Renal cortex interstitium (tissue), 11 donors: ENCODE measurements around the gene CCDC30. TPM values are rescaled to one million over a fixed set of nuclear protein-coding genes. Genes with fewer than 3 reads are reported as not detected.
A peak's percentile ranks its signal among the peaks of the same experiment; 100 is the strongest.
"Not testable (repeated sequence)": the region's sequence is repeated elsewhere in the genome, so short reads cannot be mapped to it uniquely, and the experiment has no call there.

Source experiments
- DNase-seq, 11 donors: peaks; one replicate each; pipeline ENCODE4 v3.0.0-alpha.2; 2013; ENCODE audit warnings: low read depth in 9 of 11, low spot score in 4 of 11; ENCODE audit errors: extremely low read depth in 1 of 11
- polyA plus RNA-seq, 3 donors: library from polyadenylated mRNA; unstranded; fragments of 120-200 nt; gene quantifications; one replicate each; pipeline ENCODE4 v1.2.1, GENCODE V29; 2013; ENCODE audit not compliant: insufficient read length in 3 of 3

The CCDC30 gene
- polyA plus RNA-seq, 3 donors: 15.3 to 26.9 (median 21.0) TPM

DNA sequence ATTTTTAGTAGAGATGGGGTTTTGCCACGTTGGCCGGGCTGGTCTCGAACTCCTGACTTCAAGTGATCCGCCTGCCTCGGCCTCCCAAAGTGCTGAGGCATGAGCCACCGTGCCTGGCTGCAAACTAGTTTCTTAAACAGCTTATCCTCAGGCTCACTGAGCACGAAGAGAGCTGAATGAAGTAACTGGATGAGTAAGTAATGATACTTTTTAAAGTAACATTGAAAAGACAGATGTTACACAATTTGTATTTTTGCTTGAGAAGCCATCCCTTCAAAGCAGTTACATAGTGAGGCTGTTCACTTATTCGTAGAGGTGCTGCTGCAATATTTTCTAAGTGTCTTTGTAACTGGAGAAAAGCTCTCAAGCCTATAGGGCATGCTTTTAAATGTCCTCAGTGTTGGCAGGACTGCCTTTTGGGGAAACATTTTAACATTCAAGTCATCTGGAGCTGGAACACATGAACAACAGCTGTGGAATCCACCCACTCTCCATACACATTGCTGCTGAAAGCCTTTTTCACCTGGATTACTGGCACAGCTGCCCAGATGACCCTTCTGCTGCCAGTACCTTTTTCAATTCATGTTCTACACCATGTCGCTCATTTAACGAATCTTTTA is 216.4 kb downstream of the CCDC30 start:
- DNase-seq: no peak

GRCh38 chr1:42680055-42680454 is 217.0 kb downstream of the CCDC30 start:
- no peak for DNase-seq

DNA sequence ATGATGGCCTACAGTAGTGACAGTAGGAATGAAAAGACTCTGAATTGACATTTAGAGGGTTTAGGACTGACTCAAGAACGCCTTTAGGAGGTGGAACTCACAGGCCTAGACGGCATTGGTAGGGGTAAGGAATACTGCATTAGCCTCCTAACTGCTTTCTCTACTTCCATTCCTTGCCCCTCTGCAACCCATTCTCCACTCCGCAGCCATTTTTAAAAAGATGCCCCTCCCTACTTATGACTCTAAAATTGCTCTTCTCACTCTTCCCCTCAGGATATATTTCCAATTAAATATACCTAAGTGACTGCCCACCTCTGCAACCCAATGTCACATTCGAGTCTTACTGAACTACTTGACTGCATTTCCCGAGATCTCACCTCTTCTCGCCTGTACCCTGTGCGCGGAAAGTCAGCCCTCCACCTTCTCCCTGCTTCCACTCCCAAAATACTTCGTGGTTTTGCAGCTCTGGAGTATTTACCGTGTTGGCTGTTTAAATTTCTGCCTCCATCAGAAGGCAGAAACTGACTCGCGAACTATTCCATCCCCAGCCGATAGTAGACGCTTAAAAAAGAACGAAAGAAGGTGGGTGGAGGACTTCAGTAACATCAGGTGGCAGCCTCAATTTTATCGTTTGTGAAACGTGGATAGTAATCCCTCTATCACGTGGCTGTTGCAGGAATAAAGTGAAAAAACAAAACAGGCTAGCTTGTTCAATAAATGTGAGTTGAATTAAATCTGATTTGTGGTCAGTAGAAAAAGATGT is 218.0 kb downstream of the CCDC30 start:
- DNase-seq: no peak

- DNase-seq: peak; percentile 96 to 99 (median 98)
Observed at GRCh38 chr1:42681741-42682483, 218.8 kb downstream of the CCDC30 start, which contains the start of gene YBX1. YBX1 (plus strand) TSS chr1:42682418; CDS start chr1:42682566, 148 bp downstream.

GRCh38 chr1:42682484-42682738 is 219.3 kb downstream of the CCDC30 start:
- not testable (repeated sequence) for DNase-seq

GRCh38 chr1:42682739-42683531 is 219.8 kb downstream of the CCDC30 start:
- peak in 2 of 11 donors; percentile 37 to 46 for DNase-seq

GRCh38 chr1:42684139-42684538 is 221.1 kb downstream of the CCDC30 start:
- no peak for DNase-seq

DNA sequence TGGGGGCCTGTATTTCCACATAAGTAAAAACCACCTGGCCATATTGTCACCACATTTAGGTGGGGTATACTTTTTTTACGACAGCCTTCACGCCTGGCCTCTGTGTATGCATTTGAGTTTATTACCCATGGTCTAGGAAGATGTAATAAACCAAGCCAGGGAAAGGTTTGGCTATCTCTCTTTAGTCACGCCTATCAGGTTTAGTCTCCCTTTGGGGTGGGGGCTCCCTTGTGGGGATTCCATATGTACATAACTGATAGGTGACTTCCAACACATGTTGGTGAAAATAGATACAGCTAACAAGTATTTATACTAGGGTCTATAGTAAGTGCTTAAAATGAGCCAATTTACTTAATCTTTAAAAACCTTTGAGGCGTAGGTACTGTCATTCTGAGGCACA is 223.3 kb downstream of the CCDC30 start:
- no peak for DNase-seq

- DNase-seq: no peak
Observed at GRCh38 chr1:42689912-42690311, 226.8 kb downstream of the CCDC30 start.

GRCh38 chr1:42690477-42691156 is 227.5 kb downstream of the CCDC30 start:
- no peak for DNase-seq

DNA sequence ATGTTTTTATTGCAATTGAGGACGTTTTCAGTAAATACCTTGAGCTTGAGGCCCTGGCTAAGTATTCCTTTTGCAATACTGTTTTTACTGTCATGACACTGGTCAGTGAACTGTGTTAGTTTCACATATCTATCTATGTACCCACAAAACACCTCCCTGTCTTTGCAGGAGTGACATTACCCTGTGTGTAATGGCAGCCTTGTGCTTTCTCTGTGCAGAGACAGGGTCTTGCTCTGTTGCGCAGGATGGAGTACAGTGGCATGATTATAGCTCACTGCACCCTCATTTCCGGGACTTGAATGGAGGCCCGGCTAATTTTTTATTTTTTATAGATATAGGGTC is 228.0 kb downstream of the CCDC30 start:
- DNase-seq: no peak

DNA sequence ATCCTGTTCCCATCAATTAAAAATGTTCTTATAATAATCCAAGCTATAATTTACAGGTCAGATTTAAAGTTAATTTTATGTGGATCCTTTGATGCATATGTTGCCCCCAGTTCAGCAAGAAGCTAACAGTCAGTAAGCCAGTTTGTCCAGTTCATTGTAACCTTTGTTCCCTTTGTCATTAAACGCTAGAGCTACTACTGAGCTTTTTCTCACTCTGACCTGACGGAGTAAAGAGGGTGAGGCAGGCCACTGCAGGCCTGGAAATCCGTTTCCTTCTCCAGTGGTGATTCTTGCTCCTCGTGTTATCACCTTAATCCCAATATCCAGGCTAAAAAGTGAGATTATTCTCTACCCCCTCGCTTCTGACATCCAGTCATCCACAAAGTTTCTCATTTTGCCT is 229.4 kb downstream of the CCDC30 start:
- DNase-seq: no peak

- no peak for DNase-seq
Observed at GRCh38 chr1:42692911-42693310, 229.8 kb downstream of the CCDC30 start.

- DNase-seq: no peak
Observed at GRCh38 chr1:42698081-42698813, 235.2 kb downstream of the CCDC30 start.

DNA sequence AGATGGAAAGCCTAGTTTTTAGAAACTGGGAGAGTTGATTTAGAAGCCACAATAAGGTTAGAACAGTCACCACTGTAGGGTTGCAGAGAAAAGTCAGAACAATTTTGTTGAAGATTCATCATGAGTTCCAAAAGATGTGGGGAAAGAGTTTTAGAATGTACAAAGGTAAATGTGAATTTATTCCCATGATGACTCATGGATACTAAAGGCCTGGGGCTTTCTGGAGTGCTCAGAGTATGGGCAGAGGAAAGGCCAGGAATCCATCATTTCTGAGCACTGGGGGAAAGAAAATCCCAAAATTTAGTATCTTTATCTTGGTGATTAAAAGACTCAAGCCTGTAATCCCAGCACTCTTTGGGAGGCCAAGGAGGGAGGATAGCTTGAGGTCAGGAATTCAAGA is 236.9 kb downstream of the CCDC30 start:
- DNase-seq: no peak

DNA sequence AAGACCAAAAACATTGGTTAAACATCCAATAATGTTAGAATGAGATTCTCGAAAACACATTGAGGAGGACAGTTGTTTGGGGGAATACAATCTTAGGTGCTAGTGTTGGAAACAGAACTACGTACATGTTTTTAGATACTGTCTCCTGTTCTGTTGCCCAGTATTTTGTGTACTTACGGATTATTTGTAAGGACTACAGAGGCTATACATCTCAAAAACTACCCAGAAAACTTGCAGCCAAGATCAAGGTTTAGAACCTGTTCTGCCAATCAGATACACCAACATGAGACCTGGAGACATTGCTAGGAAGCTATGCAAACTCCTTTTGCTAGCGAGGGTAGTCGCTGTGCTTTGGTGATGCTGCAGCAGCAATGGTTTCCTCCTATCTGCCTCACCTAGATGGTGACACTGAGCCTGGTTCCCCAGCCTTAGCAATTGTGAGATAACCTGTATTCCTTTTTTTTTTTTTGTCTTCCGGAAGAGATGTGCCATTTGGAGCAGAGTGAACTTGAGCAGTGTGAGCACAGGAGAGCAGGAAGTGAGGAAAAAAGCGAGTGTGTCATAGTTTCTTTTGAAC is 240.9 kb downstream of the CCDC30 start:
- DNase-seq: no peak
